ENCODE results near the gene STX17. TPM values are rescaled to one million over a fixed set of nuclear protein-coding genes. Genes with fewer than 3 reads are reported as not detected.

The STX17 gene
- total and polyA plus RNA-seq, 2 experiments from 2014 or later: 17.6 to 26.7 TPM

DNA sequence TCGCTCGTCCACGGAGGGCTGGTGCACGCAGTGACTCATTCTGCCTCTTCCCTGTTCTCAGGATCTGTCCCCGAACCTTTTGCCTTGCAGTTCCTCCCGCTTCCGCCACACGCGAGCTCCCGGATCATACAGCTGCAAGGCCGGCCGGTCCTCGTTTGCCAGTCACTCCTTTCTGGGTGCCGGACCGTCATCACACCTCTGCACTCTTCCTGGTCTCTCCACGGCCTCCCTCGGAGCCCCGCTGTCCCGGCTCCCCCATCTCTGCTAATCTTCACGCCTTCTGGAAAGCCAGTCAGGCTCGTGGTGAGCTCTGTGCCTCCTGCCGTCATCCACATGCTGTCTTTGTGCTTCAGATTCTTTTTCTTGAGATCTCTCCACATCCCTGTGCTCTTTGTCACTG, 91.8 kb downstream of the STX17 start:
- no peak overlapping the region for H3K4me2 ChIP-seq
- no peak overlapping the region for H2AFZ ChIP-seq
- no peaks in the 10 kb centered on the region for H4K20me1 ChIP-seq (ENCODE audit: insufficient read depth, poor library complexity, severe bottlenecking)
- no peaks in the 10 kb centered on the region for H3K9me3 ChIP-seq (ENCODE audit: low read depth)
- DNase-seq (ENCODE audit: low spot score): no peak
- no peak overlapping the region for H3K4me3 ChIP-seq
- TF ChIP-seq, protein P1, sequence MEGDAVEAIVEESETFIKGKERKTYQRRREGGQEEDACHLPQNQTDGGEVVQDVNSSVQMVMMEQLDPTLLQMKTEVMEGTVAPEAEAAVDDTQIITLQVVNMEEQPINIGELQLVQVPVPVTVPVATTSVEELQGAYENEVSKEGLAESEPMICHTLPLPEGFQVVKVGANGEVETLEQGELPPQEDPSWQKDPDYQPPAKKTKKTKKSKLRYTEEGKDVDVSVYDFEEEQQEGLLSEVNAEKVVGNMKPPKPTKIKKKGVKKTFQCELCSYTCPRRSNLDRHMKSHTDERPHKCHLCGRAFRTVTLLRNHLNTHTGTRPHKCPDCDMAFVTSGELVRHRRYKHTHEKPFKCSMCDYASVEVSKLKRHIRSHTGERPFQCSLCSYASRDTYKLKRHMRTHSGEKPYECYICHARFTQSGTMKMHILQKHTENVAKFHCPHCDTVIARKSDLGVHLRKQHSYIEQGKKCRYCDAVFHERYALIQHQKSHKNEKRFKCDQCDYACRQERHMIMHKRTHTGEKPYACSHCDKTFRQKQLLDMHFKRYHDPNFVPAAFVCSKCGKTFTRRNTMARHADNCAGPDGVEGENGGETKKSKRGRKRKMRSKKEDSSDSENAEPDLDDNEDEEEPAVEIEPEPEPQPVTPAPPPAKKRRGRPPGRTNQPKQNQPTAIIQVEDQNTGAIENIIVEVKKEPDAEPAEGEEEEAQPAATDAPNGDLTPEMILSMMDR (IDR thresholded peaks at IDR 0.05; ENCODE audit: poor library complexity): no peak
- TF ChIP-seq EZH2 (IDR thresholded peaks at IDR 0.05; ENCODE audit: borderline replicate concordance) (no peak), EZH2phosphoT487 (IDR thresholded peaks at IDR 0.05; ENCODE audit: low read depth, severe bottlenecking, unreplicated experiment) (no peak)
- 93% methylated on average over 21 of the region's 22 CpGs for WGBS (ENCODE audit: low lambda C conversion rate, missing lambda C conversion rate)
- no peaks in the 10 kb centered on the region for H3K9me2 ChIP-seq (replicated peaks; ENCODE audit: insufficient read depth)
- H3K4me1 ChIP-seq (ENCODE audit: insufficient read depth): no peaks in the 10 kb centered on the region
- no peaks in the 10 kb centered on the region for H3K36me3 ChIP-seq (replicated peaks; ENCODE audit: insufficient read depth, low read depth)
- H3K27ac ChIP-seq: no peak overlapping the region
- H3K27me3 ChIP-seq: no peaks in the 10 kb centered on the region
- no peaks in the 10 kb centered on the region for H3K79me2 ChIP-seq

DNA sequence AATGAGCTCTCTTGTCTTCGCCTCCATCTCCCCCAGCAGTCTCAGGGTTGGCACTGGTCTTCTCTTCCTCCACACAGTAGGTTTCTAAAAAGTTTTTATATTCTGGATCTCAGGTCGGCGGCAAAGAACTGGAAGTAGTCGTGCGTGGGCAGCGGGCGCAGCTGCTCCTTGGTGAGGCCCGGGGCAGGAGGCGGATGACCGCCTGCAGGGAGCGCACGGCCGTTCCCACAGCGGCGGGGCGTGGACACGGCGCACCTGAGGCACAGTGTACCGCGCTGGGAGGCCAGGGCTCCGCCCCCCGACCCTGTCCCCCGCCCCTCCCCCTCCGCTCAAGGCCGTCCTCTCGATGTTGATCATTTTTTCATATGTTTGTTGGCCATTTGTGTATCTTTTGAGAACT, 92.4 kb downstream of the STX17 start:
- no peaks in the 10 kb centered on the region for H3K9me2 ChIP-seq (replicated peaks; ENCODE audit: insufficient read depth)
- H3K79me2 ChIP-seq: no peaks in the 10 kb centered on the region
- 90% methylated on average over 14 of the region's 26 CpGs for WGBS (ENCODE audit: low lambda C conversion rate, missing lambda C conversion rate)
- H3K27me3 ChIP-seq: no peaks in the 10 kb centered on the region
- H3K9me3 ChIP-seq (ENCODE audit: low read depth): no peaks in the 10 kb centered on the region
- H3K27ac ChIP-seq: no peak overlapping the region
- H3K4me2 ChIP-seq: no peak overlapping the region
- H3K4me1 ChIP-seq (ENCODE audit: insufficient read depth): no peaks in the 10 kb centered on the region
- no peak for TF ChIP-seq EZH2 (IDR thresholded peaks at IDR 0.05; ENCODE audit: borderline replicate concordance)
- no peak for TF ChIP-seq EZH2phosphoT487 (IDR thresholded peaks at IDR 0.05; ENCODE audit: low read depth, severe bottlenecking, unreplicated experiment)
- TF ChIP-seq, protein P1 (IDR thresholded peaks at IDR 0.05; ENCODE audit: poor library complexity): no peak
- no peak overlapping the region for H2AFZ ChIP-seq
- no peaks in the 10 kb centered on the region for H3K36me3 ChIP-seq (replicated peaks; ENCODE audit: insufficient read depth, low read depth)
- H3K4me3 ChIP-seq: no peak overlapping the region
- H4K20me1 ChIP-seq (ENCODE audit: insufficient read depth, poor library complexity, severe bottlenecking): no peaks in the 10 kb centered on the region
- no peak for DNase-seq (ENCODE audit: low spot score)

DNA sequence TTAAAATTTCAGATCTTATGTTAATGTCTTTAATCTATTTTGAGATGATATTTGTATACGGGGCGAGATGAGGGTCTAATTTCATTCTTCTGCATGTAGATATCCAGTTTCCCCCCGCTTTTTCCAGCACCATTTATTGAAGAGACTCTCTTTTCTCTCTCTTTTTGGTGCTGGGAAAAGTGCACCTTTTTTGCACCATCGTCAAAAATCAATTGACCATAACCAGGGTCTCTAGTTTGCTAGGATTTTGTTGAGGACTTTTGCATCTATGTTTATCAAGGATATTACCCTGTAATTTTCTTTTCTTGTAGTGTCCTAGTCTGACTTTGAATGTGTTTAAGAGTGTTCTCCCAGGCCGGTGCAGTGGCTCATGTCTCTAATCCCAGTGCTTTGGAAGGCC, 93.3 kb downstream of the STX17 start:
- Histone ChIP-seq H3K27ac (no peak overlapping the region), H3K36me3 (replicated peaks; ENCODE audit: insufficient read depth, low read depth) (no peaks in the 10 kb centered on the region), H3K9me2 (replicated peaks; ENCODE audit: insufficient read depth) (no peaks in the 10 kb centered on the region), H3K4me3 (no peak overlapping the region), H2AFZ (no peak overlapping the region), H4K20me1 (ENCODE audit: insufficient read depth, poor library complexity, severe bottlenecking) (no peaks in the 10 kb centered on the region), H3K9me3 (ENCODE audit: low read depth) (no peaks in the 10 kb centered on the region), H3K4me1 (ENCODE audit: insufficient read depth) (no peaks in the 10 kb centered on the region), H3K27me3 (no peaks in the 10 kb centered on the region), H3K4me2 (no peak overlapping the region), H3K79me2 (no peaks in the 10 kb centered on the region)
- TF ChIP-seq EZH2 (IDR thresholded peaks at IDR 0.05; ENCODE audit: borderline replicate concordance) (no peak), EZH2phosphoT487 (IDR thresholded peaks at IDR 0.05; ENCODE audit: low read depth, severe bottlenecking, unreplicated experiment) (no peak)
- TF ChIP-seq, protein P1 (IDR thresholded peaks at IDR 0.05; ENCODE audit: poor library complexity): no peak
- no peak for DNase-seq (ENCODE audit: low spot score)
- WGBS (ENCODE audit: low lambda C conversion rate, missing lambda C conversion rate): 96% methylated on average over 5 of the region's 5 CpGs
